Measurements from ENCODE around the gene SPATC1L.

- TF ChIP-seq POLR2A (IDR thresholded peaks at IDR 0.05): no peak
- TF ChIP-seq, protein P1, sequence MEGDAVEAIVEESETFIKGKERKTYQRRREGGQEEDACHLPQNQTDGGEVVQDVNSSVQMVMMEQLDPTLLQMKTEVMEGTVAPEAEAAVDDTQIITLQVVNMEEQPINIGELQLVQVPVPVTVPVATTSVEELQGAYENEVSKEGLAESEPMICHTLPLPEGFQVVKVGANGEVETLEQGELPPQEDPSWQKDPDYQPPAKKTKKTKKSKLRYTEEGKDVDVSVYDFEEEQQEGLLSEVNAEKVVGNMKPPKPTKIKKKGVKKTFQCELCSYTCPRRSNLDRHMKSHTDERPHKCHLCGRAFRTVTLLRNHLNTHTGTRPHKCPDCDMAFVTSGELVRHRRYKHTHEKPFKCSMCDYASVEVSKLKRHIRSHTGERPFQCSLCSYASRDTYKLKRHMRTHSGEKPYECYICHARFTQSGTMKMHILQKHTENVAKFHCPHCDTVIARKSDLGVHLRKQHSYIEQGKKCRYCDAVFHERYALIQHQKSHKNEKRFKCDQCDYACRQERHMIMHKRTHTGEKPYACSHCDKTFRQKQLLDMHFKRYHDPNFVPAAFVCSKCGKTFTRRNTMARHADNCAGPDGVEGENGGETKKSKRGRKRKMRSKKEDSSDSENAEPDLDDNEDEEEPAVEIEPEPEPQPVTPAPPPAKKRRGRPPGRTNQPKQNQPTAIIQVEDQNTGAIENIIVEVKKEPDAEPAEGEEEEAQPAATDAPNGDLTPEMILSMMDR (IDR thresholded peaks at IDR 0.05 in 4 of 5, conservative IDR thresholded peaks at IDR 0.05 in 1 of 5): no peak
These were observed 29.5 kb upstream of the SPATC1L start for GRCh38 chr21:46213620-46214286.

Data from gastrocnemius medialis (tissue), 4 donors.